Keratinocyte (primary cell): ENCODE measurements around the gene HIGD1B. TPM values are rescaled to one million over a fixed set of nuclear protein-coding genes. Genes with fewer than 3 reads are reported as not detected.

ENCODE experiments used
- DNase-seq: peaks from one replicate; pipeline ENCODE4 v3.0.0-alpha.2; 2011; ENCODE audit warnings: low read depth, missing footprints, low spot score
- FAIRE-seq: peaks from 2 replicates; lab custom pipeline; 2011; peaks lifted over from hg19 to GRCh38; lab: Jason Lieb, UNC
- H2AFZ ChIP-seq: 2 replicates; pipeline ENCODE4 v1.6.0; 2012; ENCODE audit warnings: low read length, control low read depth, inconsistent platforms; ENCODE audit not compliant: control insufficient read depth
- H3K27ac ChIP-seq: 2 replicates; pipeline ENCODE4 v1.5.1; 2011; ENCODE audit warnings: low read length; ENCODE audit not compliant: control insufficient read depth, insufficient read depth
- H3K27me3 ChIP-seq: 3 replicates; pipeline ENCODE4 v1.6.0; 2011; ENCODE audit warnings: low read length; ENCODE audit not compliant: control insufficient read depth, insufficient read depth; ENCODE audit errors: extremely low read depth
- H3K36me3 ChIP-seq, 2 experiments: 2 replicates in 1 of 2; 3 replicates in 1 of 2; pipeline ENCODE4 v1.5.1; 2011; ENCODE audit warnings: low read length in 2 of 2, mild to moderate bottlenecking in 1 of 2; ENCODE audit not compliant: control insufficient read depth in 2 of 2, insufficient read depth in 2 of 2; ENCODE audit errors: extremely low read depth in 1 of 2
- H3K4me1 ChIP-seq: 3 replicates; pipeline ENCODE4 v1.5.1; 2011; ENCODE audit warnings: low read length; ENCODE audit not compliant: control insufficient read depth, insufficient read depth; ENCODE audit errors: extremely low read depth
- H3K4me2 ChIP-seq: 3 replicates; pipeline ENCODE4 v1.6.0; 2011; ENCODE audit warnings: low read depth, low read length; ENCODE audit not compliant: control insufficient read depth, insufficient read depth; ENCODE audit errors: extremely low read depth
- H3K4me3 ChIP-seq, 3 experiments: fragments of 200-600 bp in 1 of 3; sonication (generic) in 1 of 3; 2 replicates in 2 of 3; 3 replicates in 1 of 3; pipeline ENCODE4 v1.5.1; 2011 to 2016; ENCODE audit warnings: low read length in 3 of 3, mild to moderate bottlenecking in 3 of 3, control low read depth in 2 of 3, inconsistent platforms in 1 of 3, low read depth in 1 of 3, mixed read lengths in 1 of 3, mixed run types in 1 of 3, moderate library complexity in 1 of 3; ENCODE audit not compliant: control insufficient read depth in 2 of 3, insufficient read depth in 2 of 3; ENCODE audit errors: extremely low read depth in 1 of 3
- H3K79me2 ChIP-seq: 2 replicates; pipeline ENCODE4 v1.6.0; 2012; ENCODE audit warnings: low read length; ENCODE audit not compliant: control insufficient read depth, insufficient read depth
- H3K9ac ChIP-seq: 3 replicates; pipeline ENCODE4 v1.6.0; 2011; ENCODE audit warnings: low read length; ENCODE audit not compliant: control insufficient read depth, insufficient read depth; ENCODE audit errors: extremely low read depth
- H3K9me1 ChIP-seq: 3 replicates; pipeline ENCODE4 v1.6.0; 2011; ENCODE audit warnings: low read length; ENCODE audit not compliant: control insufficient read depth, insufficient read depth; ENCODE audit errors: extremely low read depth
- H3K9me3 ChIP-seq: 2 replicates; pipeline ENCODE4 v1.5.1; 2012; ENCODE audit warnings: low read depth, low read length; ENCODE audit not compliant: control insufficient read depth
- H4K20me1 ChIP-seq: 3 replicates; pipeline ENCODE4 v1.6.0; 2011; ENCODE audit warnings: low read length; ENCODE audit not compliant: control insufficient read depth, insufficient read depth; ENCODE audit errors: extremely low read depth
- CTCF ChIP-seq, 3 experiments: IDR thresholded peaks in 1 of 3; conservative IDR thresholded peaks in 1 of 3; optimal IDR thresholded peaks in 1 of 3; 2 replicates in 2 of 3; 3 replicates in 1 of 3; pipeline versions ENCODE3 to v1.5.1; 2011; ENCODE audit warnings: low read length in 3 of 3, mild to moderate bottlenecking in 3 of 3, moderate library complexity in 2 of 3, control low read depth in 1 of 3, inconsistent platforms in 1 of 3; ENCODE audit not compliant: insufficient read depth in 2 of 3; ENCODE audit errors: extremely low read depth in 1 of 3
- EZH2 ChIP-seq: IDR thresholded peaks from one replicate; pipeline ENCODE4 v1.6.1; 2012; ENCODE audit warnings: inconsistent platforms, mild to moderate bottlenecking, low read length, moderate library complexity
- dilution Hi-C: fragments of 300-500 bp; cut with MboI; formaldehyde crosslinking; loops from one replicate; pipeline ENCODE4 v1.7.0; 2020; ENCODE audit warnings: low sequenced_read_pairs; ENCODE audit not compliant: extremely low pct_ligation_motif_present
- polyA plus RNA-seq, 5 experiments: library from polyadenylated mRNA; depleted of rRNA in 3 of 5; stranded (reverse) in 3 of 5; stranded (forward) in 1 of 5; unstranded in 1 of 5; fragments of >200 nt; gene quantifications; 1 replicate in 1 of 5; 2 replicates in 3 of 5; 3 replicates in 1 of 5; pipeline versions ENCODE4 v1.2.1 to v1.2.3, GENCODE V29; 2011 to 2012; ENCODE audit warnings: missing spikeins in 2 of 5, low read depth in 1 of 5, low replicate concordance in 1 of 5

The HIGD1B gene
- polyA plus RNA-seq, 1 donor (not counting 4 experiments of a cell fraction or from before 2014, with no cell fraction given) = not detected

DNA sequence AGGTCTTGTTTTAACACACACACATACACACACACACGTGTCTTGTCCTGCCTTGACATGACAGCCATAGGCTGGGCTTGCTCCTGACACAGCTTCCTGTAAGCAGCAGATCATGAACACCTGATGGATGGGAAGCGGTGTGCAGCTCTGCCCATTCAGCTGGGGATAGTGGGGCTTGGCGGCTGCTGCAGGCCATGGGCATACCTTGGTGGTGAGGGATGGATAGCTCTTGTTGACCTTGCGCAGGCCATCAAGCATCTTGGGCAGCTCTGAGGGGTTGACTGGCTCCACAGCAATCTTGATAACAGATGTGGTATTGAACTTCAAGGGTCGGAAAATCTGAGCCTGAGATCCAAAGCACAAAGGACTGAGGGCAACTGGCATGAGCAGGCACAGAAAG lies 12.0 kb downstream of the HIGD1B start:
- H3K36me3 ChIP-seq = peaks cover 49 to 71% of the 10 kb centered on the region in 2 experiments

GRCh38 chr17:44862278-44862914 lies 14.7 kb downstream of the HIGD1B start:
- Histone ChIP-seq H3K4me1 (no peaks in the 10 kb centered on the region), H3K9ac (no peak overlapping the region), H3K36me3 (peaks cover 42 to 80% of the 10 kb centered on the region in 2 experiments), H3K27ac (no peak overlapping the region), H3K27me3 (no peaks in the 10 kb centered on the region), H3K4me2 (no peak overlapping the region), H4K20me1 (peaks cover 4% of the 10 kb centered on the region), H3K4me3 (no peak overlapping the region), H3K79me2 (no peaks in the 10 kb centered on the region), H3K9me3 (no peaks in the 10 kb centered on the region), H2AFZ (no peak overlapping the region), H3K9me1 (no peaks in the 10 kb centered on the region)
- DNase-seq (no peak), FAIRE-seq (no peak)
- dilution Hi-C loops = no loop called here
- TF ChIP-seq EZH2 = no peak
- TF ChIP-seq CTCF (optimal IDR thresholded peaks at IDR 0.05 in 1 of 3, IDR thresholded peaks at IDR 0.05 in 1 of 3, conservative IDR thresholded peaks at IDR 0.05 in 1 of 3; ENCODE audit: extremely low read depth in 1 of 3, insufficient read depth in 2 of 3, low read length in 3 of 3) = no peak

More for the DNA sequence above, 12.0 kb downstream of the HIGD1B start:
- H3K4me3 ChIP-seq = no peak overlapping the region
- no peaks in the 10 kb centered on the region for H3K9me1 ChIP-seq
- no peaks in the 10 kb centered on the region for H3K79me2 ChIP-seq
- H2AFZ ChIP-seq = no peak overlapping the region
- no peaks in the 10 kb centered on the region for H3K9me3 ChIP-seq
- H3K27me3 ChIP-seq = no peaks in the 10 kb centered on the region
- H3K9ac ChIP-seq = no peak overlapping the region
- dilution Hi-C loops = no loop called here
- no peak for FAIRE-seq
- no peak for TF ChIP-seq EZH2
- TF ChIP-seq CTCF (optimal IDR thresholded peaks at IDR 0.05 in 1 of 3, IDR thresholded peaks at IDR 0.05 in 1 of 3, conservative IDR thresholded peaks at IDR 0.05 in 1 of 3; ENCODE audit: extremely low read depth in 1 of 3, insufficient read depth in 2 of 3, low read length in 3 of 3) = no peak
- no peaks in the 10 kb centered on the region for H3K4me1 ChIP-seq
- H3K4me2 ChIP-seq = no peak overlapping the region
- H3K27ac ChIP-seq = no peak overlapping the region
- DNase-seq = no peak
- no peaks in the 10 kb centered on the region for H4K20me1 ChIP-seq
